WTC11 (cell line): ENCODE measurements around the gene INPP5A. TPM values are rescaled to one million over a fixed set of nuclear protein-coding genes. Genes with fewer than 3 reads are reported as not detected.

Experiments
- ATAC-seq: fragments of 200-7000 bp; cut with Tn5 transposase; 2 replicates; pipeline ENCODE4 v1.10.0; 2021; ENCODE audit warnings: mild to moderate bottlenecking, moderate library complexity
- CTCF ChIA-PET: fragments of 300-600 bp; sonication (Branson Sonifier 250); formaldehyde crosslinking; loops from one replicate; lab custom pipeline; 2021; ENCODE audit warnings: antibody characterized with exemption; lab: Charles Lee
- POLR2A ChIA-PET: fragments of 350-600 bp; sonication (Branson Sonifier 250); formaldehyde crosslinking; loops from one replicate; lab custom pipeline; 2021; ENCODE audit warnings: antibody characterized with exemption; lab: Charles Lee
- DNase-seq: peaks from one replicate; pipeline ENCODE4 v3.0.0; 2021; ENCODE audit warnings: low spot score
- H3K27ac Mint-ChIP-seq: 2 replicates; pipeline ENCODE4 v1.8.0; 2021; ENCODE audit warnings: mixed read lengths
- H3K27me3 Mint-ChIP-seq: 2 replicates; pipeline ENCODE4 v1.8.0; 2021; ENCODE audit warnings: low read depth, mild to moderate bottlenecking, moderate library complexity, mixed read lengths
- H3K36me3 Mint-ChIP-seq: 2 replicates; pipeline ENCODE4 v1.8.0; 2021; ENCODE audit warnings: mixed read lengths
- H3K4me1 Mint-ChIP-seq: 2 replicates; pipeline ENCODE4 v1.8.0; 2022; ENCODE audit warnings: mixed read lengths
- H3K4me3 Mint-ChIP-seq: 2 replicates; pipeline ENCODE4 v1.8.0; 2021; ENCODE audit warnings: mild to moderate bottlenecking, moderate library complexity, mixed read lengths
- H3K9me3 Mint-ChIP-seq: 2 replicates; pipeline ENCODE4 v1.8.0; 2021; ENCODE audit warnings: mixed read lengths
- AFF4 ChIP-seq: sonication (generic); formaldehyde crosslinking; IDR thresholded peaks from 2 replicates; pipeline ENCODE4 v1.8.1; 2023; ENCODE audit warnings: mild to moderate bottlenecking, missing genetic modification reagents, borderline replicate concordance
- ATF6 ChIP-seq: sonication (generic); formaldehyde crosslinking; IDR thresholded peaks from 2 replicates; pipeline ENCODE4 v1.8.1; 2023; ENCODE audit warnings: mild to moderate bottlenecking, missing genetic modification reagents
- ETV6 ChIP-seq: sonication (generic); formaldehyde crosslinking; IDR thresholded peaks from 2 replicates; pipeline ENCODE4 v1.8.1; 2022; ENCODE audit warnings: mild to moderate bottlenecking, missing genetic modification reagents
- FOXJ3 ChIP-seq: sonication (generic); formaldehyde crosslinking; IDR thresholded peaks from 2 replicates; pipeline ENCODE4 v1.9.0; 2021; ENCODE audit warnings: missing genetic modification reagents, mild to moderate bottlenecking, borderline replicate concordance
- FOXP4 ChIP-seq: sonication (generic); formaldehyde crosslinking; IDR thresholded peaks from 2 replicates; pipeline ENCODE4 v1.8.0; 2022; ENCODE audit warnings: mild to moderate bottlenecking, missing genetic modification reagents
- GABPB1 ChIP-seq: sonication (generic); formaldehyde crosslinking; IDR thresholded peaks from 2 replicates; pipeline ENCODE4 v1.8.1; 2023; ENCODE audit warnings: mild to moderate bottlenecking, missing genetic modification reagents
- HMGA2 ChIP-seq: fragments of 250-450 bp; sonication (Bioruptor Pico); IDR thresholded peaks from 2 replicates; pipeline ENCODE4 v1.4.0; 2021; ENCODE audit warnings: mild to moderate bottlenecking, moderate library complexity
- MXD4 ChIP-seq: fragments of 250-450 bp; sonication (Bioruptor Pico); IDR thresholded peaks from 2 replicates; pipeline ENCODE4 v1.8.0; 2021; ENCODE audit warnings: mild to moderate bottlenecking, moderate library complexity, borderline replicate concordance
- NFE2L1 ChIP-seq: sonication (generic); formaldehyde crosslinking; IDR thresholded peaks from 2 replicates; pipeline ENCODE4 v1.8.1; 2023; ENCODE audit warnings: missing genetic modification reagents
- NR1H2 ChIP-seq: sonication (generic); formaldehyde crosslinking; IDR thresholded peaks from 2 replicates; pipeline ENCODE4 v1.9.0; 2021; ENCODE audit warnings: mild to moderate bottlenecking, moderate library complexity, missing genetic modification reagents
- NR3C1 ChIP-seq: sonication (generic); formaldehyde crosslinking; conservative IDR thresholded peaks from 2 replicates; pipeline ENCODE4 v1.8.1; 2023; ENCODE audit warnings: low read depth, mild to moderate bottlenecking, missing genetic modification reagents
- SMAD4 ChIP-seq: sonication (generic); formaldehyde crosslinking; IDR thresholded peaks from 2 replicates; pipeline ENCODE4 v1.8.0; 2022; ENCODE audit warnings: mild to moderate bottlenecking, missing genetic modification reagents
- TCF7 ChIP-seq: sonication (generic); formaldehyde crosslinking; IDR thresholded peaks from 2 replicates; pipeline ENCODE4 v1.8.0; 2022; ENCODE audit warnings: mild to moderate bottlenecking, low read depth, missing genetic modification reagents, moderate library complexity
- TEAD1 ChIP-seq: sonication (generic); formaldehyde crosslinking; IDR thresholded peaks from 2 replicates; pipeline ENCODE4 v1.8.0; 2022; ENCODE audit warnings: mild to moderate bottlenecking, missing genetic modification reagents
- TP53 ChIP-seq: sonication (generic); formaldehyde crosslinking; IDR thresholded peaks from 2 replicates; pipeline ENCODE4 v1.8.1; 2023; ENCODE audit warnings: mild to moderate bottlenecking, missing genetic modification reagents
- ZBTB43 ChIP-seq: sonication (generic); formaldehyde crosslinking; IDR thresholded peaks from 2 replicates; pipeline ENCODE4 v1.8.1; 2023; ENCODE audit warnings: mild to moderate bottlenecking, missing genetic modification reagents
- ZMAT4 ChIP-seq: fragments of 250-450 bp; sonication (Bioruptor Pico); IDR thresholded peaks from 2 replicates; pipeline ENCODE4 v1.9.0; 2021; ENCODE audit warnings: mild to moderate bottlenecking
- ZNF138 ChIP-seq: sonication (generic); formaldehyde crosslinking; conservative IDR thresholded peaks from 2 replicates; pipeline ENCODE4 v1.8.1; 2022; ENCODE audit warnings: mild to moderate bottlenecking, moderate library complexity, missing genetic modification reagents
- ZNF232 ChIP-seq: sonication (generic); formaldehyde crosslinking; IDR thresholded peaks from 2 replicates; pipeline ENCODE4 v1.8.0; 2022; ENCODE audit warnings: mild to moderate bottlenecking, missing genetic modification reagents
- ZNF281 ChIP-seq: sonication (generic); formaldehyde crosslinking; IDR thresholded peaks from 2 replicates; pipeline ENCODE4 v1.8.0; 2023; ENCODE audit warnings: mild to moderate bottlenecking, missing genetic modification reagents
- ZNF396 ChIP-seq: fragments of 250-450 bp; sonication (Bioruptor Pico); IDR thresholded peaks from 2 replicates; pipeline ENCODE4 v1.8.0; 2021; ENCODE audit warnings: mild to moderate bottlenecking, moderate library complexity, borderline replicate concordance
- ZNF423 ChIP-seq: fragments of 250-450 bp; sonication (Bioruptor Pico); IDR thresholded peaks from 2 replicates; pipeline ENCODE4 v2.1.2; 2022; ENCODE audit warnings: mild to moderate bottlenecking, moderate library complexity
- total RNA-seq: library from RNA; stranded (reverse); gene quantifications from 3 replicates; pipeline ENCODE4 v1.2.3, GENCODE V29; 2021

The INPP5A gene
- total RNA-seq, 1 experiment from 2014 or later = 22.1 TPM

GRCh38 chr10:132610071-132610701, 72.6 kb downstream of the INPP5A start:
- Mint-ChIP-seq H3K4me3 (no peak overlapping the region), H3K9me3 (no peaks in the 10 kb centered on the region), H3K27ac (no peak overlapping the region), H3K27me3 (no peaks in the 10 kb centered on the region; the same call in 1 of the 2 replicates), H3K36me3 (no peaks in the 10 kb centered on the region), H3K4me1 (peaks cover 2% of the 10 kb centered on the region; the same call in 1 of the 2 replicates)
- DNase-seq (peak; percentile 7), ATAC-seq (no peak)
- ChIA-PET POLR2A (interaction anchor here (0.7 kb wide), 1 partner anchor 202 kb away, joined by 7 read pairs; no protein-coding TSS in a partner anchor), CTCF (no interaction called here)
- TF ChIP-seq FOXJ3 (CRISPR knock-in tag) = no peak
- TF ChIP-seq ZNF423 (CRISPR knock-in tag) = no peak
- TF ChIP-seq NR1H2 = no peak
- no peak for TF ChIP-seq ATF6 (CRISPR knock-in tag)
- no peak for TF ChIP-seq FOXP4 (CRISPR knock-in tag)
- no peak for TF ChIP-seq ZNF138
- no peak for TF ChIP-seq SMAD4
- no peak for TF ChIP-seq TCF7 (CRISPR knock-in tag)
- no peak for TF ChIP-seq NR3C1 (CRISPR knock-in tag)
- no peak for TF ChIP-seq NFE2L1 (CRISPR knock-in tag)

GRCh38 chr10:132611026-132611910, 73.7 kb downstream of the INPP5A start:
- no peak for DNase-seq
- ATAC-seq = no peak
- POLR2A ChIA-PET = interaction anchor here (0.7 kb wide), 1 partner anchor 203 kb away, joined by 7 read pairs; no protein-coding TSS in a partner anchor
- CTCF ChIA-PET = no interaction called here
- peaks cover 3% of the 10 kb centered on the region; the same call in 1 of the 2 replicates for H3K9me3 Mint-ChIP-seq
- no peak overlapping the region for H3K4me3 Mint-ChIP-seq
- H3K27ac Mint-ChIP-seq = no peak overlapping the region
- H3K36me3 Mint-ChIP-seq = no peaks in the 10 kb centered on the region
- H3K4me1 Mint-ChIP-seq = peaks cover 2% of the 10 kb centered on the region; the same call in 1 of the 2 replicates
- peaks cover 8% of the 10 kb centered on the region for H3K27me3 Mint-ChIP-seq
- no peak for TF ChIP-seq ZNF396 (CRISPR knock-in tag)
- TF ChIP-seq TEAD1 = no peak
- no peak for TF ChIP-seq ETV6 (CRISPR knock-in tag)
- no peak for TF ChIP-seq HMGA2 (CRISPR knock-in tag)
- no peak for TF ChIP-seq TP53 (CRISPR knock-in tag)
- TF ChIP-seq AFF4 = no peak
- TF ChIP-seq MXD4 = no peak
- TF ChIP-seq GABPB1 (CRISPR knock-in tag) = no peak
- no peak for TF ChIP-seq ZNF281 (CRISPR knock-in tag)
- TF ChIP-seq ZMAT4 (CRISPR knock-in tag) = no peak
- TF ChIP-seq ZNF232 (CRISPR knock-in tag) = no peak
- TF ChIP-seq ZBTB43 (CRISPR knock-in tag) = no peak
